NCI-H2107 (cell line): ENCODE measurements around the gene CNNM4.
"Not testable (repeated sequence)": the region's sequence is repeated elsewhere in the genome, so short reads cannot be mapped to it uniquely, and the experiment has no call there.

Experiments used
- DNase-seq: peaks from one replicate; lab custom pipeline; 2025; lab: John Stamatoyannopoulos, UW

CNNM4 gene

GRCh38 chr2:96792772-96793749, 32.4 kb downstream of the CNNM4 start:
- DNase-seq = no peak

DNA sequence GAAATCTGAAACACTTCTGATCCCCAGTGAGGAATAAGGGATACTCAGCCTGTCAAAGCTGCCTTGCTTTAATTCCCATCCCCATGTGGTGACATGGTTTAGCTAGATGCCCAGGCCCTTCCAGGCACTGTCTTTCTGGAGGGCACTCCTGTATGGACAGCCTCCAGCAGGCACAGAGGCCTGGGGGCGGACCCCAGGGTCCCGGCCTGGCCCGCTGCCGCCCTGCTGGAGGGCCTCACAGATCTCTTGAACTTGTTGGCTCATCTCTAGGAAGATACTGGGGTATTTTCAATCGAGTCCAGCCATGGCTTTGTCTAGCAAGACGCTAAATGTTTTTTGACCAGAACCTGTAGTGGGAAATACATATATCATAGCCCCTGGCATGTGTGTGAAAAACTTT, 34.4 kb downstream of the CNNM4 start:
- DNase-seq = no peak

DNA sequence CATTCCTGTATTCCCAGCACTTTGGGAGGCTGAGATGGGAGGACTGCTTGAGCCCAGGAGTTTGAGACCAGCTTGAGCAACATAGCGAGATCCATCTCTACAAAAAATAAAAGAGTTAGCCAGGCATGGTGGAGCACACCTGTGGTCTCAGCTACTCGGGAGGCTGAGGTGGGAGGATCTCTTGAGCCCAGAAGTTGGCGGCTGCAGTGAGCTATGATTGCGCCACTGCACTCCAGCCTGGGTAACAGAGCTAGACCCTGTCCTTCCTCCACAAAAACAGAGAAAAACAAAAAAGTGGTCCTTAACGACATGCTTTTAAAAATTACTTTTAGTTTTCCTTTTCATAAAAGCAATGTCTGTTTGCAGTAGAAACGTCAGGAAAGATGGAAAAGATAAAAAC, 35.8 kb downstream of the CNNM4 start:
- DNase-seq = not testable (repeated sequence)

GRCh38 chr2:96797066-96797625, 36.4 kb downstream of the CNNM4 start:
- DNase-seq = no peak

- no peak for DNase-seq
Measured at GRCh38 chr2:96798733-96799622, 38.3 kb downstream of the CNNM4 start.

DNA sequence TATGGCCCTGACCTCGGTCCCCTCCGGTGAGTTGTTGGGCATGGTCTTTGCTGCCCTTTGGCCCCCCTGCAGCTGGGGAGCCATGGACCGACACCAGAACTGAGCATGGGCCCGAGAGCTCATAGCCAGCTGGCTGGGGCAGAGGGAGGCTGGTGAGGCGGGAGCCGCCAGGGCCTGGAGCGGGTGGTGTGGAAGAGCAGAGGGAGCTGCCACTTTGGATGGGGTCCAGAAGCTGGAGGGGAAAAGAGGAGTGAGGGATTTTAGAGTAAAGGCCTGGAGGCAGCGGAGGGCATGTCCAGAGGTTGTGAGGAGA, 38.9 kb downstream of the CNNM4 start:
- no peak for DNase-seq

DNA sequence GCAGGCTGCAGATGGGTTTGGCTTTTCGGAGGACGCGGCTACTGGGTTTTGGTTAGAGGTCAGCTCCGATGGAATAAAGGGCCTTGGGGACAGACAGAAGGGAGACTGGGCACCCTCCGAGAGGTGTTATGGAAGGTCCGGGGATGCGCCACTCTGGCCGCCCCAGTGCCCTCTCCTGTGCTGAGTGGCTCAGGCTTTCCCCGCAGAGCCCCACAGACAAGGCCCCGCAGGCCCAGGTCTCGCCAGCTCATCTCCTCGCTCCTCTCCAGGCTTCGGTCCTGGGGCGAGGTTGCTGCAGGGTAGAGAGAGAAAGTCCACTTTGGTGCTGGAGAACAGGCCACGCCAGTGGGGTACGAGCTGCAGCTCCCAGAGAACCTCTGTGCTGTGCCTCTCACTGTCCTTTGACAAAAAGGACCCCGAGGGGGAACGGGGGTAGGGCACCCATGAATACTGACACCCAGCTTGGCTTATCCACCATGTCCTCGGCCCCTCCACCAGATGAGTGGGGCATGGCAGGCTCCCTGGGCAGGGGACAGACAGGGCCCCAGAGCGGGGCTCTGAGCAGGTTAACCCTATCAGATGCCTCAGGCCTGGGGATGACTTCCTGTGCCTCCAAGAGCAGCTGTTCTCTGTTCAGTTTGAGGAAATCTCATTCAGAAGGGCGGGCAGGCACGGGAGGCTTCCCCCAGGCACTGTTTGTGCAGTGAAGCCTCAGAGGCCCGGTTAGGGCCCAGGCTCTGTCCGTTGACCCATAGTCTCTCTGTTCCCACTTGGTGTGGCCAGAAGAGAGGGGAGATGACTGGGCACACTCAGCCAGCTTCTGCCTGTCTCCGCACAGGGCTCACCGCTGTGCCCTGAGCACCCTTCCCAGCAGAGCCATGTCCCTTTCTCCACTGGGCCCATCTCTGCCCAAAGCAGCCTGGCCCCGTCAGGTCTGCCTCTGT, 39.6 kb downstream of the CNNM4 start:
- DNase-seq = no peak

- no peak for DNase-seq
Measured at GRCh38 chr2:96801005-96801785, 40.5 kb downstream of the CNNM4 start.

- no peak for DNase-seq
Measured at GRCh38 chr2:96801786-96802595, 41.3 kb downstream of the CNNM4 start.

GRCh38 chr2:96802721-96803120, 42.0 kb downstream of the CNNM4 start:
- no peak for DNase-seq

DNA sequence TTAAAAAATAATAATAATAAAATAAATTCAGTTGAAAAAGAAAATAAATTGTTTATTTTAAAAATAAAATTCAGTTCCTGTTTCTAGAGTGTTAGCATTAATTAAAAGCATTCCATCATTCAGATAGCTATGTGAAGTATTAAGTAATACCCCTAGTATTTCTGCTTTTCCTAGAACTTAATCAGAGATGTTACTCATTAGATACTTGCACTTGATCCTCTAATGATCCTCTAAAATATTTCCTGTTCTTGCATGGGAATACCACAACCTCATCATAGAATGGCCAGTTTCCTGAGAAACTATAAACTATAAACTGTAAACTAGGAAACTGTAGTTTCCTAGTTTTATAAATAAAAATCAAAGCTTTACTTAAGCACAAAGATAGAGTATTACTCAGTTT, 44.3 kb downstream of the CNNM4 start:
- DNase-seq = no peak

DNA sequence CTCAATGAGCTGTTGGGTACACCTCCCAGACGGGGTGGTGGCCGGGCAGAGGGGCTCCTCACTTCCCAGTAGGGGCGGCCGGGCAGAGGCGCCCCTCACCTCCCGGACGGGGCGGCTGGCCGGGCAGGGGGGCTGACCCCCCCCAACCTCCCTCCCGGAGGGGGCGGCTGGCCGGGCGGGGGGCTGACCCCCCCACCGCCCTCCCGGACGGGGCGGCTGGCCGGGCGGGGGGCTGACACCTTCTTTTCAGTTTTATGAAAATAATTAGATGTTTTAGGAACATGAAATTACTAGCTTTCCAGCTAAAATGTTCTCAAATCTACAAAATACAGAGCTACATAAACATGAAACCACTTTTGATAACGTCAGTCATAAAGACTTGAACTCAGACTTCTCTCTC, 45.2 kb downstream of the CNNM4 start:
- DNase-seq = not testable (repeated sequence)

DNA sequence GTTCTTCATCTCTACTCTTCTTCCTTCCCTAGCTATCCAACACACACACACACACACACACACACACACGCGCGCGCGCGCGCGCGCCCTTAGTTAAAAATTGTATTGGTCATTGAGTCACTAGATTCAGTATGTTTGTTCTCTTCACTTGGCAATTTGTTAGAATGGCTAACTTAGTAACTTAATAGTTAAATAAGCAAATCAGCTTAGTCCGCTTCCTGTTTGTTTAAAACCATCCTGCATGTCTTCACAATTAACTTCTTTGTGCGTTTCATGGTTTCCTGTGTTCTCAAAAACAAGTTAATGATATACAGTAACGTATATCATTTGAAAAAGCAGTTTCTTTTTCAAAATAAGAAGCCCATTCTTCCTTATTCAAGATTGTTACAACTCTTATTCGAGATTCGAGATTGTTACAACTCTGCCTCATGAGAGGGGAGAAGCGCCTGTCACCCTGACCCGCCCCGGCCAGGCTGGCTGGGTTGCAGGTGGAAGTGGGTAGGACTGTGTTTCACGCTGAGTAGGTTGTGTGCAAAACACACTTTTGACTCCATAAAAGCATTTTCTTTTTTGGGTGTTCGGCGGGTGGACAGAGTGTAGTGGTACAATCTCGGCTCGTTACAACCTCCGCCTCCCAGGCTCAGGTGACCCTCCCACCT, 45.9 kb downstream of the CNNM4 start:
- no peak for DNase-seq

DNA sequence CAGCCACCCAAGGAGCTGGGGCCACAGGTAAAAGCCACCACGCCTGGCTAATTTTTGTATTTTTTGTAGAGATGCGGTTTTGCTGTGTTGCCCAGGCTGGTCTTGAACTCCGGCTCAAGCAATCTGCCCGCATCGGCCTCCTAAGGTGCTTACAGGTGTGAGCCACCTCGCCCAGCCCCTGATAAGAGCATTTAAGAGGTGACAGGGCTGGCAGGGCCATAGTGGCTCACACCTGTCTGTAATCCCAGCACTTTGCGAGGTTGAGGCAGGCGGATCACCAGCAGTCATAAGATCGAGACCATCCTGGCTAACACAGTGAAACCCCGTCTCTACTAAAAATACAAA, 46.4 kb downstream of the CNNM4 start:
- DNase-seq = no peak

DNA sequence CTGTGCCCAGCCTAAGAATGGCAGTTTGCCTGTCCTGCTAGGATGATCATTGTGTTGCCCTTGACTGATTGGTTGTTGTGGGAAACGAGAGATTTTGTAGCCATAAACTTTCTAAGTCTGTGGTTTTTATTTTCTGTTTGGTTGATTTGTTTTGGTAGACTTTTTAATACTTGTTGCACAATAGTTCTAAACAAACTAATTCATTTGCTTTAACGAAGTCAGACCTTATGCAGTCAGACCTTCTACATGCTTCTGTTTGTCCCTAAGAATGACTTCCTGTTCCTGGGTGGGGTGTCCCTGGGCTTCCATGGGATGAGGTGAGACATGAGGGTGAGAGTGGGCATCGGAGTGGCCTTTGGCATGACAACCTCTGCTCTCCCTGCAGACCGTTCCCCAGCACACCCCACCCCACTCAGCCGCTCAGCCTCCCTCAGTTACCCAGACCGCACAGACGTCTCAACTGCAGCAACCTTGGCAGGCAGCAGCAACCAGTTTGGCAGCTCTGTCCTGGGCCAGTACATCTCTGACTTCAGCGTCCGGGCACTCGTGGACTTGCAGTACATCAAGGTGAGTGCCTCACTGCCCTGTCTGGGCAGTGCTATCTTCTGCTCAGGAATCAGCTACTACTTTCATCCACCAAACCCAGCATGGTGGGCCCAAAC, 47.6 kb downstream of the CNNM4 start:
- no peak for DNase-seq

DNA sequence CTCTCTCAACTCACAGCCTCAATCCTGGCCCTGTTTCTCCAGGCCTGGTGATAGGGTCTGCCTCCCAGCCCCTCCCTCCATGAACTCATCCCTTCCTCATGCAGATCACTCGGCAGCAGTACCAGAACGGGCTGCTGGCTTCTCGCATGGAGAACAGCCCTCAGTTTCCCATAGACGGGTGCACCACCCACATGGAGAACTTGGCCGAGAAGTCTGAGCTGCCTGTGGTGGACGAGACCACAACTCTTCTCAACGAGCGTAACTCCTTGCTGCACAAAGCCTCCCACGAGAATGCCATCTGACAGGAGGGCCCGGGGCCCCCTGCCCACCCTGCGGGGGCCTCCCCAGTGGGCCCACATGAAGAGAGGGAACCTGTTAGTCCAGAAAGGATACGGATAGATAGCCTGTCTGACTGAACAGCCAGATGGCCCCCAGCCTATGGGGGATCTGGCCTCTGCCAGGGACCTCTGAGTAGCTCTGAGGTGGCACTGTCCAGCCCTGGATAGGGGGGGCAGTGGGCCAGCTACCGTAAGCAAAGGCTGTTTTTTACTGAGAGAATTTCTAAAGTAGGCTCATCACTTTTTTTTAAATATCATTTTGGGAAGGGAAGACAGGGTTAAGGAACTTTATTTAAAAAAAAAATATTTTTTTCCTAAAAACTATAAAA, 48.6 kb downstream of the CNNM4 start:
- DNase-seq = no peak

DNA sequence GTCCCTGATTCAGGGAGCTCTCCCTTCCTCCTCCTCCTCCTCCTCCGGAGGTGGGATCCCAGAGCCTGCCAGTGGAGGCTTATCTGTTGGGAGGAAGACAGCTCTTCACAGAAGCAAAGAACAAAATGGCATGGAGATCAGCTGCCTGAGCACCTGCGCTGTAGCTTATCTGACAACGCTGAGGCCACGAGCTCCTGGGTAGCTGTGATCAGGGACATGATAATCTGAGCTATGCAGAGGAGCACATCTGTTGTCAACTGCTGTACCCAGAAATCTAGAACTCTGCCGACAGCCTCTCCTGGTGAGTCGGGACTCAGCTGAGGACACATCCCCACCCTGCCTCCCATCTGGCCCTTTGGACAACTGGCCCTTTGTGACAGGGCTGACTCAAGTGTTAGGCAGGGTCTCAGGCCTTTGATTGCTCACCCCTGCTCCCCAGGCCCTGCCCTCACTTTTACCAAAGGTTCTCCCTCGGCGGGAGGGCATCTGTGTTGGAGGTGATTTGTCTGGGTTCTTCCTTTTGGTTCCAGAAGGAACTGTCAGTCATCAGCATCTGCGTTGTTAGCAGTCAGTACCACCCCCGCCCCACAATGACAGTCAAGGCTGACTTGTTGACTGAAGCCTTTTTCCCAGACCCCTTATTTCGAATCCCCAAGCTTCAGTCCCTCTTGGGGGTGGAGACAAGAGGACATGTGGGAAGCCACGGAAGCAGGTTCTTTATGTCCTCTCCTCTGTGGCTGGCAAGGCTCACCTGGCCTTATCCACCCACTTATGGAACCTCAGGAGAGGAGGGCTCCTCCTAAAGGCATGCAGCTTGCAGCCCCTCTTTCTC, 49.5 kb downstream of the CNNM4 start:
- no peak for DNase-seq
